ENCODE measurements around the gene C2CD4C.
"Not testable (repeated sequence)": the region's sequence is repeated elsewhere in the genome, so short reads cannot be mapped to it uniquely, and the experiment has no call there.

C2CD4C gene

GRCh38 chr19:364496-365287 is 44.3 kb downstream of the C2CD4C start:
- DNase-seq (ENCODE audit: low spot score), result no peak

GRCh38 chr19:362683-363082 is 46.3 kb downstream of the C2CD4C start:
- DNase-seq (ENCODE audit: low spot score), result no peak

- DNase-seq (ENCODE audit: low spot score), result no peak
Measured at GRCh38 chr19:362154-362553, 46.8 kb downstream of the C2CD4C start.

GRCh38 chr19:359653-359925 is 49.4 kb downstream of the C2CD4C start:
- no peak for DNase-seq (ENCODE audit: low spot score)

- DNase-seq (ENCODE audit: low spot score), result not testable (repeated sequence)
Measured at GRCh38 chr19:355536-355935, 53.4 kb downstream of the C2CD4C start.

Data from AG08396 (cell line).